ENCODE results near the gene KIF2A.

KIF2A gene

GRCh38 chr5:62298118-62298517 lies 7.9 kb upstream of the KIF2A start:
- TF ChIP-seq CTCF (IDR thresholded peaks at IDR 0.05; ENCODE audit: insufficient read depth, low read length, missing control alignments), result no peak
- ChIA-PET POLR2A (no interaction called here), CTCF (no interaction called here)
- H3K4me3 ChIP-seq (ENCODE audit: low read depth, low read length), result no peak overlapping the region
- DNase-seq (ENCODE audit: low read depth, low spot score), result no peak

GRCh38 chr5:62299101-62299500 lies 6.9 kb upstream of the KIF2A start:
- H3K4me3 ChIP-seq (ENCODE audit: low read depth, low read length), result no peak overlapping the region
- ChIA-PET CTCF (no interaction called here), POLR2A (no interaction called here)
- DNase-seq (ENCODE audit: low read depth, low spot score), result no peak
- TF ChIP-seq CTCF (IDR thresholded peaks at IDR 0.05; ENCODE audit: insufficient read depth, low read length, missing control alignments), result no peak

- TF ChIP-seq CTCF (IDR thresholded peaks at IDR 0.05; ENCODE audit: insufficient read depth, low read length, missing control alignments), result no peak
- ChIA-PET CTCF (no interaction called here), POLR2A (no interaction called here)
- H3K4me3 ChIP-seq (ENCODE audit: low read depth, low read length), result no peak overlapping the region
- no peak for DNase-seq (ENCODE audit: low read depth, low spot score)
Measured at GRCh38 chr5:62299600-62299999, 6.4 kb upstream of the KIF2A start.

GRCh38 chr5:62305358-62305714 lies 670 bp upstream of the KIF2A start:
- CTCF ChIA-PET, result interaction anchor here (1.5 kb wide), 1 partner anchor 49 kb away, joined by 5 read pairs; no protein-coding TSS in a partner anchor
- POLR2A ChIA-PET, result interaction anchor here (0.7 to 0.9 kb wide), 2 partner anchors 17 to 99 kb away, joined by 3 read pairs; no protein-coding TSS in a partner anchor
- H3K4me3 ChIP-seq (ENCODE audit: low read depth, low read length), result peak overlapping the region; percentile 83
- no peak for TF ChIP-seq CTCF (IDR thresholded peaks at IDR 0.05; ENCODE audit: insufficient read depth, low read length, missing control alignments)
- no peak for DNase-seq (ENCODE audit: low read depth, low spot score)

- CTCF ChIA-PET, result interaction anchor here (1.5 kb wide), 1 partner anchor 48 kb away, joined by 5 read pairs; no protein-coding TSS in a partner anchor
- TF ChIP-seq CTCF (IDR thresholded peaks at IDR 0.05; ENCODE audit: insufficient read depth, low read length, missing control alignments), result no peak
- peak overlapping the region; percentile 83 for H3K4me3 ChIP-seq (ENCODE audit: low read depth, low read length)
- DNase-seq (ENCODE audit: low read depth, low spot score), result no peak
- POLR2A ChIA-PET, result interaction anchor here (0.9 kb wide), 1 partner anchor 18 kb away, joined by 3 read pairs; no protein-coding TSS in a partner anchor
Measured at GRCh38 chr5:62306323-62306895, 403 bp downstream of the KIF2A start.

GRCh38 chr5:62306896-62307689 lies 1.1 kb downstream of the KIF2A start:
- peak overlapping the region; percentile 83 for H3K4me3 ChIP-seq (ENCODE audit: low read depth, low read length)
- no peak for DNase-seq (ENCODE audit: low read depth, low spot score)
- ChIA-PET CTCF (interaction anchor here (1.5 kb wide), 1 partner anchor 11 kb away, joined by 3 read pairs; no protein-coding TSS in a partner anchor), POLR2A (no interaction called here)
- no peak for TF ChIP-seq CTCF (IDR thresholded peaks at IDR 0.05; ENCODE audit: insufficient read depth, low read length, missing control alignments)

All from AG04449 (cell line).